Measurements from ENCODE around the gene ZNF888. TPM values are rescaled to one million over a fixed set of nuclear protein-coding genes. Genes with fewer than 3 reads are reported as not detected.

ZNF888 gene
- total RNA-seq, 1 experiment from 2014 or later: 13.4 TPM

DNA sequence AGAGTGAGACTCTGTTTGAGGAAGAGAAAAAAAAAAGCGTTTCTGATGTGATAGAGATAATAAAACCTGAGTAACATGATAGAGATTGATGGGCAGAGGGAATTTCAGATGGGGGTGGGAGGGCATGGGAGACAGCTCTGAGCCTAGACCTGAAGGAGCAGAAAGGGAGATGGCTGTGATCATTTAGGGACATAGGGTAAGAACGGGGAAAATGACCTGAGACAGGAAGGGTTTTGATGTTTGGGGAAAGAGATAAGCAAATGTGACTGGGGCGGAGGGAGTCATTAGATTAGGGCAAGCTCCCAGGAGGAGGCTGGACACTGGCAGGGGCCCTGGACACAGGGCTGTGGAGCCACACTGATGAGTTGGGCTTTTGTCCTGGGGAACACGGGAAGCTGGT lies 31.9 kb downstream of the ZNF888 start:
- H3K18ac ChIP-seq (ENCODE audit: insufficient read length, low read depth, low read length): no peak overlapping the region
- no peak overlapping the region for H2BK15ac ChIP-seq (ENCODE audit: low read depth, low read length)
- H3K23me2 ChIP-seq (ENCODE audit: insufficient read length, low read depth, low read length, poor library complexity, severe bottlenecking): no peaks in the 10 kb centered on the region
- H3K23ac ChIP-seq (ENCODE audit: insufficient read length, low read depth, low read length): no peak overlapping the region
- H2BK12ac ChIP-seq (ENCODE audit: insufficient read length, low read depth, low read length): no peak overlapping the region
- WGBS (ENCODE audit: extremely low coverage, insufficient read length, low lambda C conversion rate): no CpG with 5 or more reads among the region's 4 CpGs
- Mint-ChIP-seq H3K4me1 (peaks cover 0 to 10% of the 10 kb centered on the region in 2 experiments; a peak in 1 of 4 replicates), H3K27me3 (ENCODE audit: low read depth) (no peaks in the 10 kb centered on the region), H3K4me3 (peak overlapping the region in 1 of 2 experiments; percentile 47; a peak in 1 of 5 replicates), H3K27ac (peak overlapping the region in 2 of 3 experiments; percentile 8 to 76; a peak in 3 of 7 replicates), H3K9me3 (no peaks in the 10 kb centered on the region), H3K36me3 (ENCODE audit: insufficient read depth in 1 of 3, low read depth in 3 of 3) (peaks cover 57 to 83% (median 73%) of the 10 kb centered on the region in 3 experiments)
- H4K91ac ChIP-seq (ENCODE audit: insufficient read length, low read depth, low read length): no peak overlapping the region
- no peaks in the 10 kb centered on the region for H3K9me3 ChIP-seq (ENCODE audit: control insufficient read depth, low read depth, low read length)
- no peak overlapping the region for H3K4me2 ChIP-seq (ENCODE audit: insufficient read depth, insufficient read length, low read length)
- H3K27me3 ChIP-seq (ENCODE audit: insufficient read depth, low read length): no peaks in the 10 kb centered on the region
- TF ChIP-seq, protein P1, sequence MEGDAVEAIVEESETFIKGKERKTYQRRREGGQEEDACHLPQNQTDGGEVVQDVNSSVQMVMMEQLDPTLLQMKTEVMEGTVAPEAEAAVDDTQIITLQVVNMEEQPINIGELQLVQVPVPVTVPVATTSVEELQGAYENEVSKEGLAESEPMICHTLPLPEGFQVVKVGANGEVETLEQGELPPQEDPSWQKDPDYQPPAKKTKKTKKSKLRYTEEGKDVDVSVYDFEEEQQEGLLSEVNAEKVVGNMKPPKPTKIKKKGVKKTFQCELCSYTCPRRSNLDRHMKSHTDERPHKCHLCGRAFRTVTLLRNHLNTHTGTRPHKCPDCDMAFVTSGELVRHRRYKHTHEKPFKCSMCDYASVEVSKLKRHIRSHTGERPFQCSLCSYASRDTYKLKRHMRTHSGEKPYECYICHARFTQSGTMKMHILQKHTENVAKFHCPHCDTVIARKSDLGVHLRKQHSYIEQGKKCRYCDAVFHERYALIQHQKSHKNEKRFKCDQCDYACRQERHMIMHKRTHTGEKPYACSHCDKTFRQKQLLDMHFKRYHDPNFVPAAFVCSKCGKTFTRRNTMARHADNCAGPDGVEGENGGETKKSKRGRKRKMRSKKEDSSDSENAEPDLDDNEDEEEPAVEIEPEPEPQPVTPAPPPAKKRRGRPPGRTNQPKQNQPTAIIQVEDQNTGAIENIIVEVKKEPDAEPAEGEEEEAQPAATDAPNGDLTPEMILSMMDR (conservative IDR thresholded peaks at IDR 0.05): no peak
- H3K27ac ChIP-seq (ENCODE audit: insufficient read length, low read depth, low read length): no peak overlapping the region
- H2BK5ac ChIP-seq (ENCODE audit: insufficient read length, low read length): no peak overlapping the region
- no peak overlapping the region for H3K9ac ChIP-seq (ENCODE audit: extremely low read depth, insufficient read length, low read length)
- H3K4me1 ChIP-seq (ENCODE audit: insufficient read depth, low read length): no peaks in the 10 kb centered on the region
- H3T11ph ChIP-seq (ENCODE audit: low read length): no peak overlapping the region
- H3K79me2 ChIP-seq (ENCODE audit: insufficient read depth, low read length): peaks cover 5% of the 10 kb centered on the region; the same call in 1 of the 2 replicates
- no peak overlapping the region for H3K56ac ChIP-seq (ENCODE audit: insufficient read length, low read depth, low read length)
- no peak overlapping the region for H2AFZ ChIP-seq (ENCODE audit: low read length)
- no peak overlapping the region for H4K5ac ChIP-seq (ENCODE audit: insufficient read length, low read depth, low read length)
- no peak overlapping the region for H2BK20ac ChIP-seq (ENCODE audit: low read depth, low read length, poor library complexity, severe bottlenecking)
- DNase-seq: no peak
- no peak overlapping the region for H3K4ac ChIP-seq (ENCODE audit: low read depth, low read length)
- no peak overlapping the region for H2BK120ac ChIP-seq (ENCODE audit: low read depth, low read length, poor library complexity, severe bottlenecking)
- peaks cover 3% of the 10 kb centered on the region for H3K79me1 ChIP-seq (ENCODE audit: insufficient read depth, low read depth, low read length, poor library complexity, severe bottlenecking)
- no peak overlapping the region for H4K8ac ChIP-seq (replicated peaks; ENCODE audit: insufficient read length, low read depth, low read length)
- H4K20me1 ChIP-seq (ENCODE audit: control insufficient read depth, insufficient read depth, insufficient read length): no peaks in the 10 kb centered on the region
- no peak overlapping the region for H2AK5ac ChIP-seq (ENCODE audit: insufficient read length, low read length)
- H3K14ac ChIP-seq (ENCODE audit: insufficient read depth, low read length): no peak overlapping the region

All from H9 (cell line).